ENCODE measurements around the gene RGP1. TPM values are rescaled to one million over a fixed set of nuclear protein-coding genes. Genes with fewer than 3 reads are reported as not detected.

Gene RGP1
- polyA plus RNA-seq, 6 donors from 2014 or later = 1.9 to 14.2 (median 6.9) TPM

- no peaks in the 10 kb centered on the region for H3K9me3 Mint-ChIP-seq
- no peak for DNase-seq
- H3K36me3 Mint-ChIP-seq = peaks cover 22 to 44% of the 10 kb centered on the region in 2 donors
- H3K4me1 Mint-ChIP-seq = peaks cover 6 to 26% (median 10%) of the 10 kb centered on the region in 3 donors
- H3K27ac Mint-ChIP-seq = no peak overlapping the region
- H3K4me3 Mint-ChIP-seq = no peak overlapping the region
- no peak for ATAC-seq (ENCODE audit: low read depth in 2 of 2)
- H3K27me3 Mint-ChIP-seq = no peaks in the 10 kb centered on the region
Observed at GRCh38 chr9:35738924-35739323, 10.2 kb upstream of the RGP1 start.

GRCh38 chr9:35740243-35740642, 8.8 kb upstream of the RGP1 start:
- DNase-seq (no peak), ATAC-seq (ENCODE audit: low read depth in 2 of 2) (no peak)
- Mint-ChIP-seq H3K36me3 (peaks cover 20 to 38% of the 10 kb centered on the region in 2 donors), H3K27me3 (no peaks in the 10 kb centered on the region), H3K27ac (no peak overlapping the region), H3K9me3 (no peaks in the 10 kb centered on the region), H3K4me3 (peak overlapping the region in 1 of 8 donors; percentile 47), H3K4me1 (peaks cover 6 to 28% (median 14%) of the 10 kb centered on the region in 3 donors)

- H3K4me3 Mint-ChIP-seq = no peak overlapping the region
- H3K36me3 Mint-ChIP-seq = peaks cover 16 to 35% of the 10 kb centered on the region in 2 donors
- H3K27ac Mint-ChIP-seq = peak overlapping the region in 2 of 6 donors; percentile 8 to 53
- no peak for ATAC-seq (ENCODE audit: low read depth in 2 of 2)
- DNase-seq = no peak
- H3K4me1 Mint-ChIP-seq = peaks cover 20 to 30% (median 20%) of the 10 kb centered on the region in 3 donors
- no peaks in the 10 kb centered on the region for H3K27me3 Mint-ChIP-seq
- no peaks in the 10 kb centered on the region for H3K9me3 Mint-ChIP-seq
Observed at GRCh38 chr9:35741740-35742139, 7.3 kb upstream of the RGP1 start.

- Mint-ChIP-seq H3K27ac (peak overlapping the region in 4 of 6 donors; percentile 8 to 44 (median 16)), H3K9me3 (no peaks in the 10 kb centered on the region), H3K4me1 (peaks cover 37 to 46% (median 38%) of the 10 kb centered on the region in 3 donors), H3K27me3 (no peaks in the 10 kb centered on the region), H3K4me3 (no peak overlapping the region), H3K36me3 (peaks cover 16 to 34% of the 10 kb centered on the region in 2 donors)
- ATAC-seq (ENCODE audit: low read depth in 2 of 2) (no peak), DNase-seq (no peak)
Observed at GRCh38 chr9:35743452-35743851, 5.6 kb upstream of the RGP1 start.

- no peak overlapping the region for H3K4me3 Mint-ChIP-seq
- peak overlapping the region in 2 of 6 donors; percentile 19 to 38 for H3K27ac Mint-ChIP-seq
- H3K4me1 Mint-ChIP-seq = peaks cover 39 to 46% (median 40%) of the 10 kb centered on the region in 3 donors
Observed at GRCh38 chr9:35743880-35744518, 5.1 kb upstream of the RGP1 start.

GRCh38 chr9:35745569-35745968, 3.5 kb upstream of the RGP1 start:
- Mint-ChIP-seq H3K4me3 (peak overlapping the region in 2 of 8 donors; percentile 74 to 81), H3K9me3 (no peaks in the 10 kb centered on the region), H3K27ac (no peak overlapping the region), H3K36me3 (peaks cover 16 to 20% of the 10 kb centered on the region in 2 donors), H3K4me1 (peaks cover 48 to 55% (median 50%) of the 10 kb centered on the region in 3 donors), H3K27me3 (no peaks in the 10 kb centered on the region)
- no peak for DNase-seq
- ATAC-seq (ENCODE audit: low read depth in 2 of 2) = no peak

More at GRCh38 chr9:35743880-35744518, 5.1 kb upstream of the RGP1 start:
- no peaks in the 10 kb centered on the region for H3K27me3 Mint-ChIP-seq
- DNase-seq (no peak), ATAC-seq (ENCODE audit: low read depth in 2 of 2) (no peak)
- peaks cover 16 to 28% of the 10 kb centered on the region in 2 donors for H3K36me3 Mint-ChIP-seq
- H3K9me3 Mint-ChIP-seq = no peaks in the 10 kb centered on the region

- ATAC-seq (ENCODE audit: low read depth in 2 of 2) (no peak), DNase-seq (no peak)
- Mint-ChIP-seq H3K4me3 (peak overlapping the region in 7 of 8 donors; percentile 74 to 97 (median 94)), H3K4me1 (peaks cover 53 to 55% (median 53%) of the 10 kb centered on the region in 3 donors), H3K9me3 (no peaks in the 10 kb centered on the region), H3K36me3 (peaks cover 16 to 20% of the 10 kb centered on the region in 2 donors), H3K27me3 (no peaks in the 10 kb centered on the region), H3K27ac (peak overlapping the region in 2 of 6 donors; percentile 9 to 26)
Observed at GRCh38 chr9:35746583-35746982, 2.5 kb upstream of the RGP1 start.

GRCh38 chr9:35748242-35748857, 737 bp upstream of the RGP1 start:
- H3K4me1 Mint-ChIP-seq = peaks cover 51 to 52% (median 52%) of the 10 kb centered on the region in 3 donors
- no peaks in the 10 kb centered on the region for H3K9me3 Mint-ChIP-seq
- peaks cover 11 to 20% of the 10 kb centered on the region in 2 donors for H3K36me3 Mint-ChIP-seq
- ATAC-seq (ENCODE audit: low read depth in 2 of 2) = no peak
- peak overlapping the region; percentile 87 to 97 (median 95) for H3K4me3 Mint-ChIP-seq
- H3K27ac Mint-ChIP-seq = peak overlapping the region in 5 of 6 donors; percentile 29 to 94 (median 89)
- H3K27me3 Mint-ChIP-seq = no peaks in the 10 kb centered on the region
- DNase-seq = no peak

GRCh38 chr9:35749515-35750255, 598 bp downstream of the RGP1 start:
- ATAC-seq (ENCODE audit: low read depth in 2 of 2) (peak; percentile 43 to 45), DNase-seq (no peak)
- Mint-ChIP-seq H3K36me3 (peaks cover 7 to 21% of the 10 kb centered on the region in 2 donors), H3K4me1 (peaks cover 51 to 54% (median 54%) of the 10 kb centered on the region in 3 donors), H3K27me3 (no peaks in the 10 kb centered on the region), H3K27ac (peak overlapping the region; percentile 91 to 96 (median 94)), H3K4me3 (peak overlapping the region; percentile 91 to 98 (median 97)), H3K9me3 (no peaks in the 10 kb centered on the region)

GRCh38 chr9:35750256-35750531, 1.1 kb downstream of the RGP1 start:
- Mint-ChIP-seq H3K27ac (peak overlapping the region in 4 of 6 donors; percentile 94 to 95 (median 94)), H3K36me3 (peaks cover 7 to 21% of the 10 kb centered on the region in 2 donors), H3K9me3 (no peaks in the 10 kb centered on the region), H3K4me1 (peaks cover 51 to 54% (median 52%) of the 10 kb centered on the region in 3 donors), H3K27me3 (no peaks in the 10 kb centered on the region), H3K4me3 (peak overlapping the region; percentile 91 to 98 (median 97))
- DNase-seq (no peak), ATAC-seq (ENCODE audit: low read depth in 2 of 2) (no peak)

GRCh38 chr9:35753466-35753865, 4.4 kb downstream of the RGP1 start:
- DNase-seq (no peak), ATAC-seq (ENCODE audit: low read depth in 2 of 2) (no peak)
- H3K27ac Mint-ChIP-seq = peak overlapping the region in 2 of 6 donors; percentile 66 to 72
- H3K36me3 Mint-ChIP-seq = peaks cover 7 to 21% of the 10 kb centered on the region in 2 donors
- H3K27me3 Mint-ChIP-seq = no peaks in the 10 kb centered on the region
- peaks cover 44 to 52% (median 50%) of the 10 kb centered on the region in 3 donors for H3K4me1 Mint-ChIP-seq
- no peaks in the 10 kb centered on the region for H3K9me3 Mint-ChIP-seq
- peak overlapping the region in 2 of 8 donors; percentile 4 to 96 for H3K4me3 Mint-ChIP-seq

- no peaks in the 10 kb centered on the region for H3K27me3 Mint-ChIP-seq
- ATAC-seq (ENCODE audit: low read depth in 2 of 2) (no peak), DNase-seq (no peak)
- H3K4me3 Mint-ChIP-seq = peak within 1 kb of the TSS in 7 of 8 donors; percentile 61 to 98 (median 96)
- H3K36me3 Mint-ChIP-seq = peaks cover 7 to 21% of the 10 kb centered on the region in 2 donors
- H3K9me3 Mint-ChIP-seq = no peaks in the 10 kb centered on the region
- peak within 1 kb of the TSS in 4 of 6 donors; percentile 20 to 98 (median 78) for H3K27ac Mint-ChIP-seq
- H3K4me1 Mint-ChIP-seq = peaks cover 49 to 58% (median 54%) of the 10 kb centered on the region in 3 donors
Observed at GRCh38 chr9:35754264-35754663, 5.2 kb downstream of the RGP1 start, which contains the start of gene MSMP. Gene MSMP (minus strand): TSS chr9:35754276. CDS start chr9:35754129, 147 bp downstream.

- no peaks in the 10 kb centered on the region for H3K9me3 Mint-ChIP-seq
- peak overlapping the region in 3 of 6 donors; percentile 74 to 98 (median 94) for H3K27ac Mint-ChIP-seq
- peaks cover 7 to 21% of the 10 kb centered on the region in 2 donors for H3K36me3 Mint-ChIP-seq
- no peak for DNase-seq
- H3K27me3 Mint-ChIP-seq = no peaks in the 10 kb centered on the region
- H3K4me3 Mint-ChIP-seq = peak overlapping the region in 7 of 8 donors; percentile 7 to 99 (median 97)
- H3K4me1 Mint-ChIP-seq = peaks cover 49 to 60% (median 54%) of the 10 kb centered on the region in 3 donors
- ATAC-seq (ENCODE audit: low read depth in 2 of 2) = no peak
Observed at GRCh38 chr9:35755071-35755470, 6.0 kb downstream of the RGP1 start.

All from naive B cell (primary cell).